C4-2B (cell line): ENCODE data around the gene FRMD4B.

Source experiments
- H3K27ac ChIP-seq: fragments of 450-650 bp; 2 replicates; pipeline ENCODE4 v1.5.1; 2017
- CTCF ChIP-seq: fragments of 450-650 bp; conservative IDR thresholded peaks from 2 replicates; pipeline ENCODE4 v1.5.1; 2017; ENCODE audit warnings: mild to moderate bottlenecking
- ZFX ChIP-seq: fragments of 450-650 bp; IDR thresholded peaks from 2 replicates; pipeline ENCODE4 v1.6.1; 2017

The FRMD4B gene

DNA sequence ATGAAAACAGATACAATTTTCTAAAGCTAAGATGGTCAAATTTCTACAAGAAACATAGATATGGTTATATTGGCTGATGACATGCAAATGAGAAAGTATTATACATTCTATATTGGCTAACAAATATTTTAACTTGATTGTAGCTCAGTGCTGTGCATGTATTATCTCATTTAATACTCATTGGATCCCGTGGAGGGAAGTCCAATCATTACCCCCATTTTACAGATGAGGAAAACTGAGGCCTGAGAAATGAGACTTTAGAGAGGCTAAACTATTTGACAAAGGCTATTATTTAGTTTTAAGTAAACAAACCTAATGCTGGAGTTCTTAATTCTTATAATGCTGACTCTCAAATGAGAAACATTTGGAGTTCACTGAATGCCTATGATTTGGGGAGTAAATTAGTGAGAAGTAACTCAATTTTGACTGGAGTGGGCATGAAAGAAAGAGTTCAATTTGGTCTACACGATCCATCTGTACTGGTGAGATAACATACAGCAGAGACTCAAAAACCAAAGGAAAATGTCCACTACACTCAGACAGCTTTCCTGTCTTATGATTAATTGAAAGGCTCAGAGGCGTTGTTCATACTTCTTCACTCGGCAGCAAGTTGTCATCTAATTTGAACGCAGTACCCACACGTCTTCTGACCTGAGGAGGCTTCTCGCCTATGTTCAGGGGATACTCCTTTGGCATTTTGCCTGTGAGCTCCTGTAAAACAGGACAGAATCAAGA is 191.3 kb downstream of the FRMD4B start:
- H3K27ac ChIP-seq = no peak overlapping the region
- no peak for TF ChIP-seq CTCF
- TF ChIP-seq ZFX = no peak

DNA sequence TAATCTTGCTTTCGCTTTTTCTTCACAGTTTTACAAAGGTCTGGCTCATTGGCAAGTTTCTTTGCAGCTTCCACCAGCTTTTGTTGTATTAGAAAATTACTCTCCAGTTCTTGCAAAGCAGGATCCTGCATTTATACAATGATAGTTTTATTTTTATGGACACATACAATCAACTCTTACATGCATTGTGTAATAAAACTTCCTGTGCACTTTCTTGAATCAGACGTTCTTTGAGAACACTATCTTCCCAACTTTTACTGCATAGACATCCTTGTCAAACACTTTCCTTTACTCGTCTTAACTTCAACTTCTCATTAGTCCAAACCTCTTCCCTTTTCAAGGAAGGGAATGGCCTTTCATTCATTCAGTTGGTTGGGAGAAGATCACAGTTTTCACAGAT is 192.1 kb downstream of the FRMD4B start:
- TF ChIP-seq ZFX = no peak
- no peak for TF ChIP-seq CTCF
- no peak overlapping the region for H3K27ac ChIP-seq

DNA sequence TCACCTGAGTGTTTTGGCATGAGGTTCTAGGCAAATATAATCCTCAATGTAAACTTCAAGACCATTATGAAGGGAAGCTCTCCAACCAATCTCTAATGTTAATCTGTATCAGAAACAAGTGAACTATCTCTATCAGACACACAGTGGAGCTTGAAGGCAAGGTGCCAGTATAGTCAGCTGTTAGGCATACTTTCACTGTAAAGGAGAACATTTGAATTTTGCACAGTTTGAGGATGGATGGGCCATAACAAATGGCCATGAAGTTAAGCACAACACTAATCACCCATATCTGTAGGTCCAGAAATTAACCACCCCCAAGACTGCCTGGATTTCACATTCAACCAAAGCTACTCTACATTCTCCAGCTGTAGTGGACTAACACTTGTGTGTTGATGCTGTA is 194.4 kb downstream of the FRMD4B start:
- H3K27ac ChIP-seq = no peak overlapping the region
- TF ChIP-seq CTCF (no peak), ZFX (no peak)

GRCh38 chr3:69189487-69189886 is 196.4 kb downstream of the FRMD4B start:
- no peak for TF ChIP-seq ZFX
- TF ChIP-seq CTCF = no peak
- H3K27ac ChIP-seq = no peak overlapping the region

DNA sequence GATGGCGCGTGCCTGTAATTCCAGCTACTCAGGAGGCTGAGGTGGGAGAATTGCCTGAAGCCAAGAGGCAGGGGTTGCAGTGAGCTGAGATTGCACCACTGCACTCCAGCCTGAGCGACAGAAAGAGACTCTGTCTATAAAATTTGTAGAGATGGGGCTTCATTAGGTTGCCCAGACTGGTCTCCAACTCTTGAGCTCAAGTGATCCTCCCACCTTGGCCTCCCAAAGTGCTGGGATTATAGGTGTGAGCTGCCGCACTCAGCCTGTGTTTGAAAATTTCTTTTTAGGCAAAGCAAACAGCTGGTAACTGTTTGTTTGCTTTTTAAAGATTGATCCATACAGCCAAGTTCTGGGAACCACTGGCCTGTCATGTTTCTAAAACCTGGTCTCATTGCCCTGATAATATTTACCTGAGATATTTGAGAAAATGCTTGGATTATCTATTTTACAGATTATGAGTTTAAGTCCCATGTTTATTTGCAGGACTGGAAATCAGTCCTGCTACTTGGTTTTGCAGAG is 199.3 kb downstream of the FRMD4B start:
- TF ChIP-seq ZFX (no peak), CTCF (no peak)
- no peak overlapping the region for H3K27ac ChIP-seq

GRCh38 chr3:69182588-69183316 is 203.1 kb downstream of the FRMD4B start:
- no peak overlapping the region for H3K27ac ChIP-seq
- no peak for TF ChIP-seq CTCF
- TF ChIP-seq ZFX = no peak

GRCh38 chr3:69181592-69182211 is 204.2 kb downstream of the FRMD4B start:
- H3K27ac ChIP-seq = no peak overlapping the region
- TF ChIP-seq ZFX (no peak), CTCF (no peak)
